Left lobe of liver (tissue), 2 donors: ENCODE data around the gene HOXC11. TPM values are rescaled to one million over a fixed set of nuclear protein-coding genes. Genes with fewer than 3 reads are reported as not detected.

Source experiments
- ATAC-seq: fragments of 200-7000 bp; cut with Tn5 transposase; one replicate; pipeline ENCODE4 v1.9.1; 2020; ENCODE audit warnings: mild to moderate bottlenecking, moderate library complexity
- DNase-seq: peaks from one replicate; pipeline ENCODE4 v3.0.0-alpha.2; 2020; ENCODE audit warnings: low spot score
- total RNA-seq: library from RNA; stranded (reverse); gene quantifications from one replicate; pipeline ENCODE4 v1.2.1, GENCODE V29; 2021
- donor health status: DM: no; HTN: no; CAD: no; lungs with moderate emphysema.
- donor health status: DM: no; HTN: yes; CAD: no.

The HOXC11 gene
- total RNA-seq, 1 donor from 2014 or later = not detected

DNA sequence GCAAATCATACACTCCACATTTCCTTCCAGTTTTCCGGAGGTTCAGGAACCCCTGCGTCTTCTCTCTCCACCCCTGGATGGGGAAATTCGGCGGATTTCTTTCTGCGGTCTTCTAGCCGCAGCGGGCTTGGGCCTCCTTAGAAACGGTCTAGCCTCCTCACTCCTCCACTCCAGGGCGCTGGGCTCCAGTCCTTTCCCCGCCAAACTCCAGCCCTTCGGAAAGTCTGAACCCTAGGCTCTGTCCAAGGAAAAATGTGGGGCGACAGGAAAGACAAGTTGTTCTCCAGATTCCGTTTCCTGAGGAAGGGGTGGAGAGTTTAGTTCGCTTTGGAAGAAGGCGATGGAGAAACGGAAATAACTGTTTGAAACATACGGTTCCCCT, 10.6 kb downstream of the HOXC11 start:
- DNase-seq = no peak
- ATAC-seq = no peak

DNA sequence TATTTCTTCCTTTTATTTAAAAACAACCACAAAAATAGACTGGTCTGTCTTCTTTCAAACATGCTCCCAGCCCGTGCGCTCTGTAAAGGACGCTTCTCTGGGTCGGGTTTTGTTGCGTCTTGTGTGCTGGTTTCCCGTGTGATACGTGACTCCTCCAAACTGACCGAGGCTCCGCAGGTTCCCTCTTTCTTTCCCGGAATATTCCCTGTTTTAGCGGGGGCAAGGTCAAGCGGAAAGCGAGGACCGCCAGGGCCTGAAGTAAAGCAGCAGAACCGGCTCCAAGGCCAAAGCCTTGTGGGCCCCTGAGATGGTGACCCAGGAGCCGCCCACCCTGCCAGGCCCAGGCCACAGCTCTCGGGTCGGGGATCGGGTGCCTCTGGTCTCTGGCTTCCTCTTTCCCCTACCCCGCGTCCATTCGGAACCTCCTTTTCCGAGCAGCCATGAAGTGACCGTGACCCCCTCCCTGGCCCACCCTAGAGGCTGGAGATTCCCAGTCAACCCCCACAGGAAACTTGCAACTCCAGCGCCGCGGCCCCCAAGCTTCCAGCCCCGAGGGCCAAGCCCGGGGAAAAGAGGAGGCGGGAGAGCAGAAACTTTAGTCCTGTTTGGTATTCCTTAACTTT, 11.1 kb downstream of the HOXC11 start:
- ATAC-seq (no peak), DNase-seq (no peak)

DNA sequence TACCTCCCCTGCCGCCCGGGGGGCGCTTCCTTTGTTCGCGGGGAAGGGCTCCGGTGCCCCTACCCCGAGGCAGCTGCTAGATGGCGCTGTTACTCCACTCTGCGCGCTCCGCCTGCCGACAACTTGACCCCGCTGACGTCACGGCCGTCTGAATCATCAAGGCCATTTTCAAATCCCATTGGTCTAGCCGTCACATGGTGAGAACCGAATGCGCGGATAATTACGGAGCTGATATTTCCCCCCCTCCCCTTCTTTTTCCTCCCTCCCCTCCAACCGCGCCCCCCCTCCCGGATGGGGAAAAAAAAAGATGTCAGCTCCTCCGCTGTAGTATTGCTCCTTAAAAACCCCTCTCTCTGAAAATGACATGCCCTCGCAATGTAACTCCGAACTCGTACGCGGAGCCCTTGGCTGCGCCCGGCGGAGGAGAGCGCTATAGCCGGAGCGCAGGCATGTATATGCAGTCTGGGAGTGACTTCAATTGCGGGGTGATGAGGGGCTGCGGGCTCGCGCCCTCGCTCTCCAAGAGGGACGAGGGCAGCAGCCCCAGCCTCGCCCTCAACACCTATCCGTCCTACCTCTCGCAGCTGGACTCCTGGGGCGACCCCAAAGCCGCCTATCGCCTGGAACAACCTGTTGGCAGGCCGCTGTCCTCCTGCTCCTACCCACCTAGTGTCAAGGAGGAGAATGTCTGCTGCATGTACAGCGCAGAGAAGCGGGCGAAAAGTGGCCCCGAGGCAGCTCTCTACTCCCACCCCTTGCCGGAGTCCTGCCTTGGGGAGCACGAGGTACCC, 12.2 kb downstream of the HOXC11 start, which contains the start of gene HOXC10:
TSS of gene HOXC10 (plus strand) at position 246 of the 791 bp plus-strand sequence. CDS start at position 360, 114 bp downstream.
- DNase-seq = no peak
- ATAC-seq = no peak

DNA sequence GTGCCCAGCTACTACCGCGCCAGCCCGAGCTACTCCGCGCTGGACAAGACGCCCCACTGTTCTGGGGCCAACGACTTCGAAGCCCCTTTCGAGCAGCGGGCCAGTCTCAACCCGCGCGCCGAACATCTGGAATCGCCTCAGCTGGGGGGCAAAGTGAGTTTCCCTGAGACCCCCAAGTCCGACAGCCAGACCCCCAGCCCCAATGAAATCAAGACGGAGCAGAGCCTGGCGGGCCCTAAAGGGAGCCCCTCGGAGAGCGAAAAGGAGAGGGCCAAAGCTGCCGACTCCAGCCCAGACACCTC, 12.7 kb downstream of the HOXC11 start:
- ATAC-seq (no peak), DNase-seq (no peak)

DNA sequence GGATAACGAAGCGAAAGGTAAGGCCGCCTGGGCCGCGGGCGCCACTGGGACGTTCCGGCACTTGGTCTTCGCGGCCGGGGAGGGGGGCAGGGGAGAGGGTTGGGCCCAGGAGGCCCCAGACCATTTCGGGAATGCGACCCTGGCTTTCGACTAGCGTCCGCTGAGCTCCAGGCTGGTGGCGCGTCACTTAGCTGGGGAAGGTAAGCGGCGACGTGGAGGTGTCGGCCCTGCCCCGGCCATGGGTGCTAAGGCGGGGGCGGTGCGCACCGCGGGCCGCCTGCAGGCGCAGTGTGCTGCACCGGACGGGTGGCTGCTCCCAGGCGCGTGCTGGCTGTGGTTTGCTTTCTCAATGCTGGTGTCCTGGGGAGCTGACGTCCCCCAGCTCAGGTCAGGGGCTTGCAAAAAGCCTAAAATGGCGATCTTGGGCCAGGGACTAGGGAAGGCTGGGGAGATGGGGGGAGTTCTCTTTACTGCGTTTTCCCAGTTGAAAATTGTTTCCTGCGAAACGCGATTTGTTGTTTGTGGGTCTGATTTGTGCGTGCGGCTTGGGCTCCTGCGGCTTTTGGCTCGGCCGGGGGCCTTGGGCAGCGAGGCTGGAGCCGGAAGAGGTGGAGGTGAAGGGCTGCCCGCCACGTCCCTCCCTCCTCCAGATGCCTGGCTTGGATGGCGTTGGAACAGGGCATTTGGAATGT, 13.2 kb downstream of the HOXC11 start:
- DNase-seq = no peak
- peak; percentile 38 for ATAC-seq

DNA sequence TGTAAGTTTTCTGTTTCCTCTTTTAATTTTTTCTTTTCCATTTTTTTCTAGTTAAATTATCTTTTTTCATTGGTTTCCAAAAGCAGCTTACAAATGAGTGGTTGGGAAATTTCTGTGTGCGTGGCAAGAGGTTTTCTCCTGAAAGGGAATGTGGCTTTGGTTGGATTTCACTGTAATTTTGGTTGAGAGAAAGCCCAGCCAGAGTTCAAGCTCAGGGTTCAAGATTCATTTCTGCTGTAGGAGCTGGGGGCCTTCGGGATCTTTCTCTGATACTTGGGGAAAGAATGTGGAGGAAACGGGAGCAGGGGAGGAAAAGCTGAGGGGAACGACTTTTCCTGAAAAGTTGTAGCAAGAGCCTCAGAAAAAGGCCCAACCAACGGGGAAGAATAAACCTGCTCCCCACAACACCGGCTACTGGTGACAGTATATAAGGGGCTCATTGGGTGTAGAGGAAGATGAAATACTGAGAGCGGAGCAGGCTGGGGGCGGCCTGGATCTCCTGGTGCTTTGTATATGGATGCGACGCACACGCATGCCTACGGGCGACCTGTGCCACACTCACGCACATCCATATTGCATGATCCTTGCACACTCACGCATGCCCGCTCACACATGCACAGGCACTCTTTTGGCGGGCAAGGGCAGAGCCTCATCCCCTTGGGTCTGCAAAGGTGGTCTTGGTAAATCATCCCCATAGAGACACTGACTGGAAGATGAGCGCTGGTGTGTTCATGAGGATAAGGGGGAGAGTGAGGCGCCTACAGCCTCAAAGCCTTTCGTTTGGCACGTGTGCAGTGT, 14.0 kb downstream of the HOXC11 start:
- no peak for ATAC-seq
- DNase-seq = no peak

DNA sequence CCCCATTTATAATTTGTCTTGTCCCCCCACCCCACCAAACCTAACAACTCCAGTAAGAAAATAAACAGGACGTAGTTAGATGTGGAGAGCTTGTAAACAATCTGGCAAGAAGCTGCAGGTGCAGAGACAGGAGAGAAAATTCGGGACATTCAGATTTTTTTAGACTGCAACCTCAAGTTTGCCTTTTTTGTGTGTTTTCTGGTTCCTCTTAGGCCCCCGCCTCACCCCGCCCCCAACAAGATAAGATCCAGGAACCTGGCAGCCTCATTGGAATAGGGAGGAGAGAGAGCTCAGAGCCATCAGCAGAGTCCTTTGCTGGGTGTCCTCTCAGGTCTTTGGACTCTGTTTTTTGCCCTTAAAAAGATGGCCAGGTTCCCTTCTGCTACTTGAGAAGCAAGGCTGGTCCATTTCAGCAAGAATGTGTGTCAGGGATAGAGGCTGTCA, 14.9 kb downstream of the HOXC11 start:
- no peak for ATAC-seq
- DNase-seq = no peak

DNA sequence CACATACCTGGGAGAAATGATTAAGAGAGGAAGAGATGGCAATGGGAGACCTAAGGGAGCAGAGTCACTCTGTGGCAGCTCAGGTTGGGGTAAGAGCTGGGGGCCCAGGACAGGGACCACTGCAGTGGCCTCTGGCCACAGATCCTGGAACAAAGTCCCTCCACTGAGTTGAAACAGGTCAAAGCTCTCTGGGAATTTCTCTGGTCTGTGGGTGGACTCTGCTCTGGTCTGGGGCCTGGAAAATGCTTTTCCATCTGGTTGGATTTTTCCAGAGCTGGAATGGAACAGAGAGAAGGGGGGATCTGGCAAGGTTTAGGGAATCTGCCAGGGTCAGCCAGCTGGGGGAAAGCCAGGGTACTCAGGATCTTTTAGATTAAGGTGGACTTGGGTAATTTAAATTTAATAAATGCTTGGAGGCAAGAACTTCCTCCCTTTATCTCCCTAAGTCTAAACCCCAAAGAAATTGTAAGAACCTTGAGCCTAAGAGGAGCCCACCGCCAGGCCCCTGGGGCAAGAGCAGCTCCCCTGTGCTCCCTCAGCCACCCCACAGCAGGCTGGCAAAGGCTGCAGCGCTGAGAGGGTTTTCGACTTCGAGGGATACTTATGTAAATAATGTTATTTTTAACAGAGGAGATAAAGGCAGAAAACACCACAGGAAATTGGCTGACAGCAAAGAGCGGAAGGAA, 15.8 kb downstream of the HOXC11 start:
- ATAC-seq (no peak), DNase-seq (no peak)

DNA sequence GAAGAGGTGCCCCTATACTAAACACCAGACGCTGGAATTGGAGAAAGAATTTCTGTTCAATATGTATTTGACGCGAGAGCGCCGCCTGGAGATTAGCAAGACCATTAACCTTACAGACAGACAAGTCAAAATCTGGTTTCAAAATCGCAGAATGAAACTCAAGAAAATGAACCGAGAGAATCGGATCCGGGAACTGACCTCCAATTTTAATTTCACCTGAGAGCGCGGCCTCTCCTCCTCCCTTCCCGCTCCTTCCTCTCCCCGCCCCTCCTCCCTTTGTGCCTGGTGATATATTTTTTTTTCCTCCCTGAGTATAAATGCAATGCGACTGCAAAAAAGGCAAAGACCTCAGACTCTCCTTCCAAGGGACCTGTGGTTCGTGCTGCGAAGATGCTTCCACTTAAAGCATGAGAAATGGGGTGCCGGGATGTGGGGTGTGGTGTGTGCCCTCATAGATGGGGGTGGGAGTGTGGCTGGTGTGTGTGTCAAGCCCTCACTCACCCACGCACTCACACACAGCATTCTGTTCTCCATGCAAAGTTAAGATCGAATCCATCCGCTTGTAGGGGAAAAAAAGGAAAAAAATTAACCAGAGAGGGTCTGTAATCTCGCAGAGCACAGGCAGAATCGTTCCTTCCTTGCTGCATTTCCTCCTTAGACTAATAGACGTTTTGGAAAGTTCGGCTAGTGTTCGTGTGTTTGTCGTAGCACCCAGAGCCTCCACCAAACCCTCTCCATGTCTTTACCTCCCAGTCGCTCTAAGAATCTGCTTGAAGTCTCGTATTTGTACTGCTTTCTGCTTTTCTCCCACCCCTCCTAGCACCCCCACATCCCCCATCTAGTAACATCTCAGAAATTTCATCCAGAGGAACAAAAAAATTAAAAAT, 16.5 kb downstream of the HOXC11 start:
- no peak for DNase-seq
- ATAC-seq = peak; percentile 39

DNA sequence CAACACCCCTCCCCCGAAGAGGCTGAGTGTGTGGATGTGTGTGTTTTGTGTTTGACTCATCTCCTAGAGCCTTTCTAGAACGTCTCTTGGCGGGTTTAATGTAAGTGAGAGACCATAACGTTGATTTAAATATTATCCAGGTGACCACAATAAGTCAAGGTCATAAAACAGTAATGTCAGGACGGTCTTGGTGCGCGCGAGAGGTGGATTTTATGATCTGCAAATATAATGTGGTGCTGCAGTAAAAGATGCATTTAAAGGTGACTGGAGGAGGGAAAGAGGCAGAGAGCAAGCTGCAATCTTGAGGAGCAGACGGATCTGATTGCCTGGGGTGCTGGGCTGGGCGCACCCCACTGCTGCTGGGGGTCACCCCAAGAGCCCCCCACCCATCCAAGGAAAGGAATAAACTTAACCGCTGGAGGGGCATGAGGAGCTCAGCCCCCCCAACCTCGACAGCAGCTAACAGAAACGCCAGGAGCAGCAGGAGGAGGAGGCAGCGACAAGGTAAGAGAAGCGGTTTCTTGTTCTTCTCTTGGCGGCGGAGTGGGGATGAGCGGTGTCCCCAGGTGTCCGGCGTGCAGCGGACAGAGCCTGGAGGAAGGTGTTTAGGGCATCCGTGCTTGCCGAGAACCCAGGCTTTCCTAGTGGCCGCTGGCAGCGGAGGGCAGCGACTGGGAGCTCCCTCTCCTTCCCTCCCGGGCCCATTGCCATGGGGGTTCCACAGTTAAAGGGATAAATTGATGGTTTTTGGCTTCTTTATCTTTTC, 17.6 kb downstream of the HOXC11 start:
- DNase-seq = no peak
- no peak for ATAC-seq

DNA sequence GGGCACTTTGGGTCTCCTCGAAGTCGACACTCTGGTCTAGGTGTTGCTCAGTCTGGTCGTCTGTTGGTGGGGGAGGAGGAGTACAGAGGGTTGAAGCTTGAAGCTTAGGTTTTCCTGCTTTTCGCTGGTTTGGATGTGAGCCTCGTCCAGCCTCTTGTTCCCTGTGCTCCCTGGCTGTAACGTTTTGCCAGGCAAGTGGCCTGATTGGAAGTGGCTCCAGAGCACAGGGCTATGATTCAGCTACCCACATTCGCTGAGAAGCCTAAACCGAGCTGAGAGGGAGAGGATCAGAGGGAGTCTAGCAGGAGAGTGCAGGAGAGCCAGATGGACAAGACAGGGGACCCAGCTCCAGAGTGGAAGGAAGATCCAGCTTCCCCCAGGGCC, 18.1 kb downstream of the HOXC11 start:
- no peak for DNase-seq
- ATAC-seq = no peak

DNA sequence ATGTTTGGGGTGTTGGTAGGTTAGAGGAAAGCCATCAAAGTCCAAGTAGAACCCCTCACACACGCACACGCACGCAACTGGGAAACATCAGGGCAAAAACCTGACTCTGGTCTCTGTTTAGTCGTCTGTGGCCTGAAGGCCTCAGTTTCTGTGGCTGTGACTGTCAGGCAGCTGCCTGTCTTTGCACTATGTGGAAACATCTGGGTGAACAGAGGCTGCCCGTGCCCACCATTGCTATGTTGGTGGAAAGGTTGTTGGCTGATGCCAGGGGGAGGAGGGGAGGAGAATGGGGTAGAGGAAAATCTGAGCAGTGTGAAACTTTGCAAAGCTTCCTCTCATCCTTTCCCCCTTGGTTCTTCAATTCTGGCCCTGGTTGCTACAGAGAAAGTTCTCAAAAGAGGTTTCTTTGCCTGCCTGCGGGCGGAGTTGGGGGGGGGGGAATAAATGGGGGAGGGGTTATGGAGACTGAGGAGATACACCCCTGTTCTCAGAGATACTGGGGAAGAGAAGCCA, 19.5 kb downstream of the HOXC11 start:
- DNase-seq (no peak), ATAC-seq (no peak)

DNA sequence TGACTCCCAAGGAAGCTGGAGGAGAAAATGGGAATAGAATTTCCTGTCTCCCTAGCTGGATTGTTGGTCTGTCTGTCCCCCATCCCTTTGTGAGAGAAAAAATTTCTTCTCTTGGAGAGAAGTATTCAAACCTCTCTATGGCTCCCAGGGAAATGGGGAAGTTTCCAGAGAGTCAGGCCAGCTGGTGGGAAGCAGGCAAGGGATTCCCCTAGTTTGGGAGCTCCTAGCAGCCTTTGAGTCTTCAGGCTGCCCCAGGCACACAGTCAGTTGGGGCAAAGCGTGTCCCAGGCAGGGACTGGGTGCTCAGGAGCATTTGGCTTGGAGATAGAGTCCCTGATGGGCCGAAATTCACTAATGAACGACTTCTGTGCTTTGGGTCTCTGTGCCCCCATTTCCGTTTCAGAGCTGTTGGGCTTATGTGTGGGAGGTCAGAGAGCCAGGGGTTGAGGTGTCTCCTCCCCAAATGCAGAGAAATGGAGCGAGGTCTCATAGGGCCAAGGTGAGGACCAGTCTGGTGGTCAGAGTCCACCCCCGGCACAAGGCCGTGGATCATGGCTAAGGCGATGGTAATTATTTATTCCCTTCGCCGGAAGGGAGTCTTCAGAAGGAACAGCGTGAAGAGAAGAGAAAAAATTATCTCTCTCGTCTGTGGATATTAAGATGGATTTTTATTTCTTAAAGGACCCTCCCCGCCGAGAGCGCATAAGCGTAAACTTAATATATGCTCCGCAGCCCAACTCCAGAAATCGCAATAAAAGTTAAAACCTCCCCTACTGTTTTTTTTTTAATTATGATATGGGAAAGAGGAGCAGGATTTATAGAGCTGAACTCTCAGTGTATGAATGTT, 20.5 kb downstream of the HOXC11 start:
- no peak for ATAC-seq
- DNase-seq = no peak

DNA sequence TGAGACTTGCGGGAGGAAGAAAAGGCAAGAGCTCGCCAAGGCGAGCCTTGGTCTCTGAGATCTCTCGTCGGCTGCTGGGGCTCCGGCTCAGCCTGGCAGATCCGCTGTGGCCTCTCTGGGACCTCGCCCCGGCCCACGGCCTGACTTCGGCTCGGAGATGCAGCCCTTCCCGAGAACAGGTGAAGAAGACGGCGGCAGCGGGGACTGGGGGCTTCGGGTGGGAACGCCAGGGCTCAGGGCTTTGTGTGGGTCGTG, 21.0 kb downstream of the HOXC11 start:
- DNase-seq (no peak), ATAC-seq (no peak)

DNA sequence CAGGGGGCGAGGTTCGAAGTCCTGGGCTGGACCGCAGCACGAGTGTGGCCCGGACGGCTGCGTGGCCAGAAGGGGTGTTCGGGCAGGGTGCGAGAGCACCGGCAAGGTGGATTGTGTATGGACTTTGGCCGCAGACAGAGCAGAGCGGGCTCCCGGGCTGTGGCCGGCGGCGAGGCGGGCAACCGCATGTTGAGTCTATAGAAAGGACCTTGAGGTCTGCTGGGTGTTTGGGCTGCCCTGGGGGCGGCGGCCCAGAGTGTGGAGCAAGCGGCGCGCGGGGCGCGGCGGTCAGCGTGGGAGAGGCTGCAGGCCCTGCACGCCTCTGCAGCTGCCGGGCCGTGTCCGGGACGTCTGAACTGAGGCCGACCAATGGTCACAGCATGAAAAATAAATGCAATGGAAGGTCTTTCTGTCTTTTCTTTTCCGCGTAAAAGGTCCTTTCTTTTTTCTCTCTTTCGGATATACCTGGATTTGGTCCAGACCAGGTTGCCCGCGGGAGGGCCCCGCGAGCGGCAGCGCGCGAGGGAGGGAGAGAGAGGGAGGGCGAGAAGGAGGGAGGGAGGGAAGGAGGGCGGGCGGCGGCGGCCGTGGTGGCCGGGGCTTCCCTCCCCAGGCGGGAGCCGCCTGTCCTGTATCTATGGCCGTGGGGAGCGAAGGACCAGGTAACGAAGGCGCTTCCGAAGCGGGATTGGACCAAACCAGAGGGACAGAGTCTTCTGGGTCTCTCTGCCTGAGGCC, 21.5 kb downstream of the HOXC11 start:
- DNase-seq = no peak
- ATAC-seq = peak; percentile 14

DNA sequence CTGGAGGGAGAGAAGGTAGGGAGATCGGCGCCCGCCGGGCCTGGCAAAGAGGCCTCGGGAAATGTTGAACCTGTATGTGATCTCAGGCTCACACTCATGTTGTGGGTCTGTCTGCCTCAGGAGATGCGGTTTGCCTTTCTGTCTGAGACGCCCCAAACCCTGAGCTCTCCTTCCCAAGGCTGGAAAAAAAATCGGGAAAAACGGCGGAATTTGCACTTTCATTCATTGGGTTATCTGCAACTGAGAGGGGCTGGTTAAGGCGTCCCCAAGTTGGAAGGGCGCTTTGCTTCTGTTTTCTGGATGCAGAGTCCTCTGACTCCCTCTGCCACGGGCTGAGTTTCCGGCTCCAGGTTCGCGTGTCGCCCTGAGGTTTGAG, 22.1 kb downstream of the HOXC11 start:
- DNase-seq (no peak), ATAC-seq (peak; percentile 30)
